Left colon (tissue), 2 donors: ENCODE data around the gene CLEC2L. TPM values are rescaled to one million over a fixed set of nuclear protein-coding genes. Genes with fewer than 3 reads are reported as not detected.

ENCODE experiments used
- ATAC-seq: fragments of 200-7000 bp; cut with Tn5 transposase; one replicate; pipeline ENCODE4 v1.9.1; 2020; ENCODE audit warnings: mild to moderate bottlenecking, moderate library complexity
- DNase-seq, 2 donors: peaks; one replicate each; pipeline ENCODE4 v3.0.0-alpha.2; 2020
- intact Hi-C, 2 donors: fragments of 100-400 bp; cut with DNase I in 1 of 2; cut with micrococcal nuclease in 1 of 2; formaldehyde crosslinking; loops; one replicate each; pipeline versions ENCODE4 v1.11.2 to v1.14.0; 2022; cut with DNase I, micrococcal nuclease
- total RNA-seq, 2 donors: library from RNA; stranded (reverse); fragmentation: NEBNext Ultra II Directional; extraction: Animal tissue kit (Norgen Biotek cat#: 25700); gene quantifications; one replicate each; pipeline ENCODE4 v1.2.1, GENCODE V29; 2021
- donor health status: DM: no; HTN: no; CAD: no.
- donor health status: DM: yes; HTN: yes; CAD: no.

The CLEC2L gene
- total RNA-seq, 2 donors from 2014 or later, result not detected

DNA sequence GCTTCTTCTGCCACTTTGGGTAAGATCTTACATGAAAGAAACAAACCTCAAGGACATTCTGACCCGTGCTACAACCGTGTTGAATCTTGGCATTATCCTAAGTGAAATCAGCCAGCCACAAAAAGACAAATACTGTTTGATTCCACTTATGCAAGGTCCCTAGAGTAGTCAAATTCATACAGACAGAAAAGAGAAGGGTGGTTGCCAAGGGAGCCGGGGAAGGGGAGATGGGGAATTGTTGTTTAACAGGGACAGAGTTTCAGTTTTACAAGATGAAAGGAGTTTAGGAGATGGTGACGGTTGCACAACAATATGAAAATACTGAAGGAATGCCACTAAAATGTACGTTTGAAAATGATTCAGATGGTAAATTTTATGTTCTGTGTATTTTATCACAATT lies 12.2 kb upstream of the CLEC2L start:
- ATAC-seq (no peak), DNase-seq (no peak)
- intact Hi-C loops, result no loop called here

DNA sequence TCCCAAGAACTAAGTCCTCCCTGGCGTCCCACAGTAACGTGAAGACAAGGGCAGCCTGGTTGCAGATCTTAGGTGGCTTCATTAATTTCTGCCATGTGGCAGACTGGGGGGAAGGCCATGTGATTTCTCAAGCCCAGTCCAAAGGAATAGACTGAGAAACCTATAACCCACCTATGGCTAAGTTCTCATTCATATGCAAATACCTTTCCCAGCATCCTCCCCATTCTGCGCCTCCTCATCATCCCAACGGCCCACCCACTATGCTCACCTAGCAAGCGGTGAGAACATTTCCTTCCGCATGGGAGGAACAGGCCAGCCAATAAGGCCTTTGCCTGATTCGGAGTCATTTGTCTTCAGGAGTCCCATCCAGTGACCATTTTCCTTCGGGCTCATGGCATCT lies 8.2 kb upstream of the CLEC2L start:
- ATAC-seq (no peak), DNase-seq (no peak)
- intact Hi-C loops, result no loop called here

DNA sequence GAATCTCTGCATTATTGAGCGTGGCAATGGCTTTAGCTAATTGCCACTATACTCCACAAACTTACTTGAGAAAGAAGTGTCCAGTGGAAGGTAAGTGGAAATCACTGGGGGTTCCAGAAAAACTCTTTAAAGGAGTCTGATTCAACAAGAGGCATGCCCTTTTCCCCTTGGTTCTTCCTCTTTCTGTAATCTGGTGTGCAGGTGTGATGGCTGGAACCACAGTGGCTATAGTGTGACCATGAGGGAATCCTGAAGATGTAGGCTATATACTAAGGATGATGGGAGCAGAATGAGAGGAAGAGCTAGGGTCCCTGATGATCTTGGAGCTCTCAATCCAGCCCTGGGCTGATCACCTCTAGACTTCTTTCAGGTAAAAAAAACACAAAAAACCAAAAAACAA lies 2.0 kb upstream of the CLEC2L start:
- intact Hi-C loops, result no loop called here
- no peak for ATAC-seq

DNA sequence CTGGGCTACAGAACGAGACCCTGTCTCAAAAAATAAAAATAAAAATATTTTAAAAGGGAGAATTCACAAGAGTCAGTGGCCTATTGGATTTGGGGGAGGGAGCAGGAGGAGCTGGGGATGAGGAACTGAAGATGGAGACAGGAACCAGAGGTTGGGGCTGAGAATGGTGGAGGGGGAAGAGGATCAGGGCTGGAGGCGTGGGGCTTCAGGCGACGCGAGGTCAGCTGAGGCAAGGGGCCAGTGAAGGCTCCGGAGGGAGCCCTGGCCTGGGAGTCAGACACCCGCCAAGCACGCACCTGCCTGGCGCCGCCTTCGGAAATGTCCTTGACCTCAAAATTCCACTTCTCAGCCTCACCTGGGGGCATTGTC lies 671 bp upstream of the CLEC2L start:
- DNase-seq (no peak), ATAC-seq (no peak)
- intact Hi-C loops, result no loop called here

More for the DNA sequence above, 2.0 kb upstream of the CLEC2L start:
- no peak for DNase-seq

DNA sequence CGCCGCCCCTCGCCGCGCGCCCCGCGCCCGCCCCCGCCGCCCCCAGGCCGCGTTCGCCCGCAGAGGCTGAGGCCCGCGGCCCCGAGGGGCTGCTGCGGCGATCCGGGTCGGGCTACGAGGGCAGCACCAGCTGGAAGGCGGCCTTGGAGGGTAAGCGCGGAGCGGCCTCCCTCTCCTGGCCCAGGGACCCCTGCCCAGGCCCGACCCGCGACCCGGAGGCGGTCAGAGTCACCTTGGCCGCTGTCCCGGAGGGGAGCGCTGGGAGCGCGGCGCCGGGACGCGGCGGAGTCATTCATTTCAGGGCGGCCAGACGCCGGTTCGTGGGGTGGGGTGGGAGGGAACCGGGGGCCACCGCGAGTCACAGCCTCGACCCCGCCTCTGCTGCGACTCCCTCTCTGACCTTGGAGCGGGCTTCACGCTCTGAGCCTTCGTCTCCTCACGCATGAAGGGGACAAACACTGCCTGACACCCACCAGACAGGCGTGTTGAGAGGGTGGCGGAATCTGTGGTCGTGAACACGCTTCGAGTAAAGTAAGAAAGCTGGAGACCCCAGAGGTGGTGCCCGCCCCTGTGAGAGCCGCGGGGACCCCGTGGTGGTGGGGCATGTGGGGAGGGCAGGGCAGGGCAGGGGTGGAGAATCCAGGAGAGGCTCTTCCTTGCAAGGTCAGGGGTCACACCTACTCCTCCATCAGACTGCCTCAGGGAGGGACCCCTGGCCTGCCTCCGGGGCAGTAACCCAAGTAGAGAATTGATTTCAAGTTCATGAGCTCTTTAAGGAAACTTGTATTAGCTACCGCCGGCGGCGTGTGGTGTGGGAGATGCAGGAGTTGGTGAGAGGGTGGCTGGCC lies 707 bp downstream of the CLEC2L start:
- DNase-seq (no peak), ATAC-seq (no peak)
- intact Hi-C loops, result no loop called here

DNA sequence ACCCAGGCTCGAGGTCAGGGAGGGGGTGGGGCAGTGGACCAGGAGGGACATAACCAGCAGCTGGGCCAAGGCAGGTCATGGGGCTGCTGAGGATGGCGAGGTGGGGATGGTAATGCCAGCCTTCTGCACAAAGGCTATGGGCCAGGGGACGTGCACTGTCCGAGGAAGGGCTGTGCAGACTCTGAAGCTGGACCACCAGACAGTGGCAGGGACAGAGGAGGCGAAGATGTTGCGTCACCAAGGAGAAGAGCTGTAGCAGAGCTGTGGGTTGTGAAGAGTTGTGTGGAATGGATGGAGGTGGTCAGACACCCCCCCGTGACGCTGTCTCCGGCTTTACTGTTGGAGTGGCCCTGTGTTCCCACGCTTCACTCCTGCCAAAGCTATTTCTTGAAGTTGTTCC lies 1.8 kb downstream of the CLEC2L start:
- DNase-seq, result no peak
- ATAC-seq, result no peak
- intact Hi-C loops, result no loop called here

DNA sequence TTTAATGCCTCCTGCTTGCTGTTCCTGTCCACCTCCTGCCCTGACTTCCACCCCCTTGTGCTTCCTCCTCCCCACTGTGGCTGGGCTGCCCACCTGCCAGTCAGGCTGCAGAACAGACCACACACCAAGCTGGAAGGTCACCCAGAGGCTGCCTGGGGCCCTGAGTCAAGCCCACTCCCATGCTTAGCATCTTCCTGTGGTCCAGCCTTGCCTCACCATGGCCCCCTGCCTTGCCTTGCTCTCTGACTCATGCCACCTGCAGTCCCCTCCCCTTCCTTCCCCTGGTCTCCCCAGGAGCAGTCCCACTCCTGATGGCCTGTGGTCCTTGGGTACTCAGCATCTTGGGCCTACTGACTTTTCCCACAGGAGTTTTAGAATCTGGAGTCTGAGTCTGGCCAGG lies 2.3 kb downstream of the CLEC2L start:
- intact Hi-C loops, result no loop called here
- DNase-seq (no peak), ATAC-seq (no peak)

DNA sequence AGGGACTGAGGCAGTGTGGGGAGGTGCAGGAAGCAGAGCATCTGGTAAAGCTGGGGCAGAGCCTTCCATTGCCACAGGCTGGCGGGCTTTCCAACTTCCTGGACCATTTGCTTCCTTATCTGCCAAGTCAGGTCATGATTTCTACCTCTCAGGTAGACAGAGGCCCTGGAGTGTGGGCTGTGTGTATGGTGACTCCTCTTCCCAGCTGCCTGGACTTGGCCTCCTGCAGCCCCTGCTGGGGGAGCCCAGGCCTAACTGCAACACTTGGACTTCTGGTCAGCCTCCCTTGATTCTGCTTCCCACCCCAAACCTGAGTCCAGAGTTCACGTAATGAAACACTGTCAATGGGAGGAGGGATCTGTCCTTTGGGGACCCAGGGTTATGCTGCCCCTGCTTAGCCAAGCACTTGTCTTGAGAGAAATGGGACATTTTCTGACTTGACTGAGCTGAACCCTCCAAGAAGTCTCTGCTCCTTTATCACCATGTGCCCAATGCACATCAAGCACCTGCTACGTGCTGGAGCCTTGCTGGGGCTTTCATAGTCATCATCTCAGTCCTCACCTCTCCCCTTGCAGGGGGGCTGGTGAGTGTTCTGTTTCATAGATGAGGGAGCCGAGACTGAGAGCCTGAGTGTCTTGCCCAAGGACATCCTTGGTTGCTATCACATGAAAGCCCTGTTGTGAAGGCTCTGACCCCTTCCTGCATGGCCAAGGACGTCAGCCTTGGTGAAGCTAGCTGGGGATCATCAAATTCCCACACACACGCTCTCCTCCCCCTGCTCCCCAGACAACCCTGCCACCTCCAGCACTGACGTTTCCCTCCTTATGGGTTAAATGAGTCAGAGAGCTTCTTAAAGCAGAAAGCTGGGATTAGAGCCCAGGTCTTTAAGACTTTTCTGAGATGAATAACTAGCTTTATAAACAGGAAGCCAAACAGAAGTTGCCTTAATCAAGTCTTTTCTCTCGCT lies 3.4 kb downstream of the CLEC2L start:
- ATAC-seq (peak; percentile 24), DNase-seq (no peak)
- intact Hi-C loops, result no loop called here

DNA sequence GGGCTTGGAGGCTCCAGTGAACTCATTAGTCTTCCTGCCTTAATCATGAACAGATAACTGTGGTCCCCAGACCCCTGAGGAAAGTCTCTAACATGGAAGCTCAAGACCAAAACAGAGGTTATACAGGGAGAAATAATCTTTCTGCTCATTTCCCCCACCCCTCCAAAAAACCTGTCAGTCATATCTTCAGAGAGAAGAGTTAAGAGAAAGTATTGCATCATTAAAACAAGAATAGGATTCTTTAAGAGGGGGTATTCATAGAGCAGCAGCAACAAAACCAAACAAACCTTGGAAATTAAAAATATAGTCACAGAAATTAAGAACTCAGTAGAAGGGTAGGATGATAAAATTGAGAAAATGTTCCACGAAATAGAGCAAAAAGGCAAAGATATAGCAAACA lies 7.6 kb downstream of the CLEC2L start:
- DNase-seq (no peak), ATAC-seq (no peak)
- intact Hi-C loops, result no loop called here

DNA sequence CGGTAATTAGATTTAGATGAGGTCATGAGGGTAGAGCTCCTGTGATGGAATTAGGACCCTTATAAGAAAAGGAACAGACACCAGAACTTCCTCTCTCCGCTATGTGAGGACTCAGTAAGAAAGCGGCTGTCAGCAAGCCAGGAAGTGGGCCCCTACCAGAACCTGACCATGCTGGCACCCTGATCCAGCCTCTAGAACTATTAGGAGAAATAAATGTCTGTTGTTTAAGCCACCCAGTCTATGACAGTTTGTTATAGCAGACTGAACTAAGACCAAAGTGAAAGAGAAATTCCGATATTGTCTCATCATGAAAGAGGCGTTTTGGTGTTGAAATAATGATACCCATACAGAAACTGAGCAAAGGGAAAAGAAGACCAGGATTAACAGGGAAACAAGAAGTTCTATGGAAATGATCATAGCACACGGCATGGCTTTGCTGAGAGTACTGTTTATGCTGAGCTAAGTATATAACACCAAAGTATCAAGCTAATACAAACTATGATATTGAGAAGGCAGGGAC lies 9.2 kb downstream of the CLEC2L start:
- DNase-seq, result no peak
- intact Hi-C loops, result no loop called here

DNA sequence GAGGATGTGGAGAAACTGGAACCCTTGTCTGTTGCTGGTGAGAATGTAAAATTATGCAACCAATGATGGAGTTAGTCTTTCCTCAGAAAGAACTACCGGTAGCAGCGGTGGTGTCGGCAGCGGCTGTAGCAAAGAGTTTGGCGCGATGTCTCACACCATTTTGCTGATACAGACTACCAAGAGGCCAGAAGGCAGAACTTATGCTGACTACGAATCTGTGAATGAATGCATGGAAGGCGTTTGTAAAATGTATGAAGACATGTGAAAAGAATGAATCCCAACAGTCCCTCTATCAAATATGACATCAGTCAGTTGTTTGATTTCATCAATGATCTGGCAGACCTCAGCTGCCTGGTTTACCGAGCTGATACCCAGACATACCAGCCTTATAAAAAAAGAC lies 10.6 kb downstream of the CLEC2L start:
- intact Hi-C loops, result no loop called here
- DNase-seq (no peak), ATAC-seq (no peak)

More for the DNA sequence above, 9.2 kb downstream of the CLEC2L start:
- ATAC-seq, result no peak

DNA sequence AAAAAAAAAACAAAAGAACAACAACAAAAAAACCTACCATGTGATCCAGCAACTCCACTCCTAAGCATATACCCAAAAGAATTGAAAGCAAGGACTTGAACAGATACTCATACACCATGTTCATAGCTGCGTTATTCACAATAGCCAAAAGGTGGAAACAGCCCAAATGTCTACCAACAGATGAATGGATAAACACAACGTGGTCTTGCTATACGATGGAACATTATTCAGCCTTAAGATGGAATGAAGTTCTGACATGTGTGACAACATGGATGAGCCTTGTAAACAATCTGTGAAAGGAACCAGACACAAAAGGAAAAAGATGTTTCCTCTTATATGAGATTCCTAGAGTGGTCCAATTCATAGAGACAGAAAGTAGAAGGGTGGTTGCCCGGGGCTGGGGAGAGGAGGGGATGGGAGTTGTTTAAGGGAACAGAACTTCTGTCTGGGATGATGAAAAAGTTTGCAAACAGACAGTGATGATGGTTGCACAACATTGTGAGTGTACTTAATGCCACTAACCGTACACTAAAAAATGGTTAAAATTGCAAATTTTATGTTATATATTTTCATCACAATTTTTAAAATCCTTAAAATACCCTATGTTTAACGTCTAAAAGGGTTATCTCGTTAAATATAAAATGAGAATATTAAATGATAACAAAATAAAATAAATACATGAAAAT lies 11.6 kb downstream of the CLEC2L start:
- intact Hi-C loops, result no loop called here
- no peak for ATAC-seq

DNA sequence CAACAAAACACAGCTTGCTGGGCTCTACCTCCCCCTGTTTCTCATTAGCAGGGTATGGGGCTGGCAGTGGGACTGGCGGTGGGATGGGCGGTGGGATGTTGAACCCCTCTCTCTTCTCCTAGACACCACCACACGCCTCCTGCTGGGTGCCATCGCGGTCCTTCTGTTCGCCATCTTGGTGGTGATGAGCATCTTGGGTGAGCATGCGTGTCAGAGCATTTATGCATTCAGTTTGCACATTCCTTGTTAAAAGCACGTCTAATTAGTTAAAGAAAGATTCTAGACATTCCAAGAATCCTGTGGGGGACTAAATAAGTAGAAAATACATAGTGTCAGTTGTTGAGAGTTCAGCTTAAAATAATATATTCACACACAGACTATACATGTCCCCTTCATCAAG lies 12.7 kb downstream of the CLEC2L start:
- intact Hi-C loops, result no loop called here
- ATAC-seq, result no peak
- no peak for DNase-seq

More for the DNA sequence above, 11.6 kb downstream of the CLEC2L start:
- no peak for DNase-seq

DNA sequence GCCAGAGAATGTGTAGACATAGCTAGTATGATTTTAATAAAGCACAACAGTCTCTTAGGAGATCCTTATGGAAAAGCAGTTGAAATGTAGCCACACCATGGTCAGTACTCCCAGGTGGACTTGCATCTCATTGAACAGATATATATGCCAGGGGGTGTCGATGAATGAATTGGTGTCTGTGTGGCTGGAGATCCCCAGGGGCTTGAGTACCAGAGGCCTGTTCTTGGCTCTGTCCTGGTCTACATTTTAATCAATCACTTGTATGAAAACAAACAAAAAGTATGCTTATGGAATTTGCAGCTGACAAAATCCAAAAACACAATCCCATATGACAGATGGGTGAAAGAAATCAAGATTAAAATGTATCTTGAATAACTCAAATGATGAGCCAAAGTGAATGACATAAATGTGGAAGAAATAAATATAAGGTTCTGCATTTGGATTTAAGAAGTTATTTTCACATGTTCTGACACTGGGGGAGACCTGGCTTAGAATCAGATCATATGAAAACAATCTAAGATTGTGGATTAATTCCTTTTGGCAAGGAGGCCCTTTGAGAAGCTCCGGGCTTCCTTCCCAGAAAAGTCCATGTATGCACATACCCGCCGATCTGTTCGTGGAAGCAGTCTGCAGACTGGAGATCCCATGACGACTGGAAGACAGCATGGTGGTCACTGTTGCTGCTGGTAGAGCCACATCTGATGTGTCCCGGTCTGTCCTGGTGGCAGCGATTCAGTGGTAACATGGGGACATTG lies 15.6 kb downstream of the CLEC2L start:
- ATAC-seq (no peak), DNase-seq (no peak)
- intact Hi-C loops, result no loop called here

DNA sequence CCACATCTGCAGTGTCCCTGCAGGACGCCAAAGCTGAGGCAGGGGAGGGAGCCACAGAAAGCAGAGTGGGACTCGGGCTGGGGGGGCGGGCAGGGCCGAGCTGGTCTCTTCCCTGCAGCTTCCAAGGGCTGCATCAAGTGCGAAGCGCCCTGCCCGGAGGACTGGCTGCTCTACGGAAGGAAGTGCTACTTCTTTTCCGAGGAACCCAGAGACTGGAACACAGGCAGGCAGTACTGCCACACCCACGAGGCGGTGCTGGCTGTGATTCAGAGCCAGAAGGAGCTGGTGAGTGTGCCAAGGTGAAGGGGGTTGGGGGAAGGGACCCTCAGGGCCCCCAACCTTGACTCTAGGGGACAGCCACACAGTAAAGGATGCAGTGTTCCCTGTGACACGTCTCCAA lies 16.7 kb downstream of the CLEC2L start:
- intact Hi-C loops, result no loop called here
- ATAC-seq (peak; percentile 50), DNase-seq (peak in 1 of 2 donors; percentile 21)

DNA sequence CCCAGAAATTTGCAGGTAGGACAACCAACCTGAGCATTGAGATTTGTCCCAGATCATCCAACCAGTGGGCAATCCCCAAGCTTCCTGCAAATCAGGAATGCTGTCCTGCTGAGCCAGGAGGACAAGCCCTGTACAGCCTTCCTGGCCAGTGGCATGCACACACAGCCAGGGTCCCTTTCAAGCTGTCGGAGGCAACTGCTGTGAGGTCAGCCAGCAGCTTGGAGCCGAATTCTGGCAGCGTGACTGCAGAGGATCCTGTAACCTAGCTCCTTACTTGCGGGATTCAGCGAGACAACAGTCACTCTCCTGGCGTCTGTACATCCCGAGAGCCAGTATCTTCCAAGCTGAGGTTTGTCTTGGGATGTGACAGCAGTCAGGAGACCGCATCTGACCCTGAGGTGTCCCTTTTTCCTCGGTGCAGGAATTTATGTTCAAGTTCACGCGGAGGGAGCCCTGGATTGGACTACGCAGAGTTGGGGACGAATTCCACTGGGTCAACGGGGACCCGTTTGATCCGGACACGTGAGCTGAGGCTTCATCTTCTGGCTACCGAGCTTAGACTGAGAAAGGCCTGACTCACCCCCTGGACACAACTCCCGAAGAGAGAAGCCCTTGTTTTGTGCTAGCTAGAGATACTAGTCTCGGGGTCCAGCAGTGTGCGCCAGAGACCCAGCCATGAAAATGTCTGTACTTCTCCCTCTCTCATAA lies 18.3 kb downstream of the CLEC2L start:
- ATAC-seq, result no peak
- intact Hi-C loops, result no loop called here
- DNase-seq, result no peak

DNA sequence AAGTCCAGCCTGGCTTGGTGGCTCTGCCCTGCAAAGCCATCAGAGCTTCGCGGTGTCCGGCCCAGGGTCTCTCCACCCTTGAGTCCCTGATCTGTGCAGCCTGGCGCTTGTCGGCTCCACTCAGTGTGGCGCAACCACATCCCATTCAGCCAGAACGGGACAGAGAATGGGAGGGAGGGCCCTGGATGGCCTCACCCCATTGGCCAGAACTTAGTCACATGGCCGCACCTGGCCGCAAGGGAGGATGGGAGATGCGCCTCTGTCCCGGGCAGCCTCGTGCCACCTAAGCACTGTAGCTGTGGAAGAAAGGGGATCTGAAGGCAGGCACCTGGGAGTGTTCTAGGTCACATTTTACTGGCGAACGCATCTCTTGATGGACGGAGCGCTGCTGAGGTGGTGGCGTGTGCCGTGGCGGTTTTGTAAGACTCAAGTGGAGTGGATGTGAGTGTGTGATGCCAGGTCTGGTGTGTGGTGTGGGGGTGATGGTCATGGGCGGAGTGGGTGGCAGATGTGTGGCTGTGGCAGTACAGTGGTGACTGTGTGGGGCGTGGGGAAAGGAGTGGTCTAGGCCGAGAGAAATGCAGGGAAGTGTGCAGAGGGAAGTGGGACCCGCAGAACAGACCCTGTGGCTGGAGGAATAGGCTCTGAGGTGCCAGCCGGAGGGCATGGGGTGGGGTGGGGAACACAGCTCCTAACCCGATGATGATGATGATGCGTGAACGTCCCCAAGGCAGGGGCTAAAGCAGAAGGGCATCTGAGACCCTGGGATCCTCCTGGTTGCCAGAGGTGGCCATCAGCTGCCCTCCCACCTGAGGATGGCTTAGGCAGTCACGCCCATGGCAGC lies 19.0 kb downstream of the CLEC2L start:
- DNase-seq, result no peak
- intact Hi-C loops, result no loop called here
- ATAC-seq, result no peak
